HG03439 (cell line): ENCODE measurements around the gene CYB561.
A peak's percentile ranks its signal among the peaks of the same experiment; 100 is the strongest.

ENCODE experiments used
- ATAC-seq: cut with Tn5 transposase; IDR thresholded peaks from one replicate; pipeline ENCODE4 v1.9.1; 2021; ENCODE audit warnings: mild to moderate bottlenecking, moderate library complexity; ENCODE audit not compliant: unreplicated experiment

Gene CYB561

DNA sequence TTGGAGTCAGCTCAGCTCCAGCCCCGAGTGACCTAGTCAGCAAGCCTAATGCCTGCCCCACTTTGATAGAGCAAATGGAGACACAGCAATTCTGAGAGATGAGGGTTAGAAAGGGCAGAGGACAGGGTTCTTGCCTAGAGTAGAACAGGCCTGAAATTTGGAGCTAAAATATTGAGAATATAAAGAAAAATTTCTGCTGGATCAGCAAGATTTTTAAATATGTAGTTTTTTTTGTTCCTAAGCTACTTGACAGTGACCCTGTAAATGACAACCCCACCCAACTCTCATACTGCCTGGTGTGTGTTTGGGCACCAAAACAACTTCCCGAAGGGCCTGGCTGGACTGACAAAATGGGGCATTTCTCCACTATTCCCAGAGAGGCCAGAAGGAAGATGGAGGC lies 26.7 kb downstream of the CYB561 start:
- no peak for ATAC-seq

DNA sequence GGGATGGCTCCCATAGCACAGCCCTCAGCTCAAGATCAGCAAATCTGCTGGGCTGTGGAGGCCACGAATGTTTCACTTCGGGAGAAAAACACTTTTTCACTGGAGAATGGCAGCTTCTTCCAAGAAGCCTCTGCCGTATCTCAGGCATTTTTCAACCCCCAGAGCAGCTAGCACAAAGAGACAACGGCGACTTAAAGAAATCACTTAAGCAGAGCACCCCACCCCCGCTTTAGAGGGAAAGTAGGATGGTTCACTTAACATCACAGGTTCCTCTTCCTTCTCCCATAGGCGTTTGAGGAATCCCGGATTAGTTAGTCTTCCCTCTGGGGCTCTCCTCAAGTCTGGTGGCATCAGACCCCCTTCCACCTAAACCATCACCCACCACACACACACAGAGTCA lies 27.6 kb downstream of the CYB561 start:
- ATAC-seq: no peak

DNA sequence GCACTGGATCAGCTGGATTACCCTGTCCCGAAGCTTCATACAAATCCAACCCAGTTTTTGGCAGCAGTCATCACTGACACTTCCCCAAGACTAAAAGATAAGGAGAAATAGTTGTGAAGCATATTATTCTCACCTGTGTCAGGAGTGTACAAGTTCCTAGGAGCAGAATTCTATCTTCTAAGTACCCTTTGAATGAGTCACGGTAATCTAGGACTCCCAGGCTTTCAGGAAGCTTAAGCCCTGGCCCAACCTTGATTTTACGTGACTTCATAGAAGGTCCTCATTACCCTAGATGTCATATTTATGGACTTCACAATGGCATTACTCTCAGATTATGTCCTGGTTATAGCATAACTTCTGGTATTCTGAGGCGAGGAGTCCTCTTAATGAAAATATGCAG lies 31.9 kb downstream of the CYB561 start:
- no peak for ATAC-seq

DNA sequence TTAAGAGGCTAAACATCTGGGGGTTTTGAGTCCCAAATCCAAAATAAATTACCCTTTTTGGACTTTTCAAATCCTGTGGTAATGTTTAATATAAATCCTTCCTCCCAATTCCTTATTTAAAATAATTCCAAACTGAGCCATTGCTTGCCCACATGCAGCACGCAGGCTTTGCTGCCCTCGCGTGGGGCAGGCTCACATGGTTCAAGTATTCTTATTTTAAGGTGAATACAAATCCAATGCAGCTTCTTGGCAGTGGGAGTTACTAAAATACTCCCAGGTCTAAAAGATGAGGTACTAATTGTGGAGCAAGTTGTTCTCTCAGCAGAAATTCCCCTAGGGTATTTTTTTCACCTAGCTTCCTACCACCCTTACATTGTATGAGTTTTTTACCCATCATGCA lies 33.0 kb downstream of the CYB561 start:
- no peak for ATAC-seq

DNA sequence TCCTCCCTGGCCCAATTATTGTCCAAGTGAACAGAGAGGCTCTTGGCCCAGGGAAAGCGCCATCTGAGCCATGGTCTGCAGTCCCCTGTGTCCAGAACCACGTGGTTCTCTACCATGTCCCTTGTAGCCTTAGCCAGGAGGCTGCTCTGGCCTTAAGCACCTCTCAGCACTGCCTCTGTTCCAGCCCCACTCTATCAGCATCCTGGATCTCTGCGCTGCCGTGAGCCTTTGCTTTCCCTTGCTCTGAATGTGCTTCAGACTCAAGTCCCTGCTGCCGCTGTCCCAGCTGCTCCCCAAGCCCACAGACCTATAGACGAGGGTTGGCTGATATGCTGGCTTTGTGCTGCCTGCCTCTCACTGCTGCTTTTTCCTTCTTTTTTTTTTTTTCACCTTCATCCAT lies 33.9 kb downstream of the CYB561 start:
- ATAC-seq: no peak

DNA sequence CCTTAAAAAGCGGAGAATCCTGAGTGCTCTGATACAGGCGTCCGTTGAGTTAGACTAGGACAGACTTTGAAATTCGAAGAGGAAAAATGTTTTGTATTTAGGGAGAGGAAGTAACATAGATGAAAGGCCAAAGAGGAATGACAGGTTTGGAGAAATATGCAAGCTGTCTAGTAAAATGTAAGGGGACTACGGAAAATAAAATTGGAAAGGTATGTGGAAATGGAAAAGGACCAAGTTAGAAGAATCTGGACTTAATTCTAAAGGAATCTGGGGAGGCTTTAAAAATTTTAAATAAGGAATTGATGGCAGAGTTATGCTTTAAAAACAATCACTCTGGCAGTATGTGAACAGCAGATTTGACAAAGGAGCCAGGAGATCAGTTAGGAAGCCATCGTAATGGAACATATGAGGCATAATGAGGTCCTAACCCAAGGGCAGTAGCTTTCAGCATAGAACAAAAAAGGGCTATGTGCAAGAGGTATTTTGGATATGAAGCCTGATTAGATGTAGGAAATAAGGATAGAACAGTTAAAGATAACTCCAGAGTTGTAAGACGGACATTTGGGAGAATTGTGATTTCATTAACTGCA lies 38.3 kb downstream of the CYB561 start:
- ATAC-seq: no peak

DNA sequence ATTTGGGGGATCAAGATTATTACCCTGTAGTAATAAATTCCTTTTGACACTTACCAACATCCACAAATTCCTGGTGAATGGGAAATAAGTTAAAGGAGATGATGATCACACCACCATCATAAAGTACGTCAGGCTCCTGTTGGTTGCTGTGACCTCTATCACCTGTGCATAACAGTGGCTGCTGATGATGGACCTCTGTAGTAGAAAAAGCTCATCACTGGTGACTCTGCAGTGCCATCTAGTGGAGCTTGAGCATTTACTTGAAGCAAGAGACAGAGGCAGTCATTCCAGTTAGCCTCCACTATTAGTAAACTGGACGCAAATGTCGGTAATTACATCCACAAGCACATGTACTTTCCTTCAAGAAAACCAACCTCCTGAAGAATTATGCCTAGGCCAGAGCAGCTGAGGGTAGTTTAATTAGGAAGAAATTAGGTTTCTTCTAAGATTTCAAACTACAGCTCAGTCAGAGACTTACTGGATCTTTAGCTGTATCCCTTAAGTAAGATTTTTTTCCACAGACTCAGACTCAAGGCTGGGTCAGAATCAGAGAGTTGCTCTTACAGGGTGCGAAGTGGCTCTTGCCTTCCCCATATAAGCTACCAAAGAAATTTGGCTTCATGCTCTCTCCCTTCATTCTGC lies 39.3 kb downstream of the CYB561 start:
- ATAC-seq: peak; percentile 70

DNA sequence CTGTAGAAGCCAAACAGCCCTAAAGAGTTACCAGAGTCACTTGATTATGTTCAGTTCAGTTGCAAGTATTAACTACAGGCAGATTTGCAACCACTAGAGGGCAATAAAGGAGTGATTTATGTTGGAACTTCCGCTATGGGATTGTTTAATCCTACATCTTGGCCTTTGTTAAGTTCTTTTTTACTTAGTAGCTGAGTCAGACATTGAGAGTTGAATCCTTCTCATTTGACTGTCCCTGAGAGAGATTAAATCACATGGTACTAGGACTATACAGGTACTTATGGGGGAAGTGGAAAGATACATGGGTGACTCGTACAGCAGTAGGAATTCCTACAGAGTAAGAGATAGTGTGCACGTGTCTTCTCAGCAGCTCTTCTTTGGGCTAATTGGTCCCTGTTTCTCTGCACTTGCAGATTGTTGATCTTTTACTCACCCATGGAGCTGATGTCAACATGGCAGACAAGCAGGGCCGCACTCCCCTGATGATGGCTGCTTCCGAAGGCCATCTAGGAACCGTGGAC lies 40.3 kb downstream of the CYB561 start:
- ATAC-seq: no peak

DNA sequence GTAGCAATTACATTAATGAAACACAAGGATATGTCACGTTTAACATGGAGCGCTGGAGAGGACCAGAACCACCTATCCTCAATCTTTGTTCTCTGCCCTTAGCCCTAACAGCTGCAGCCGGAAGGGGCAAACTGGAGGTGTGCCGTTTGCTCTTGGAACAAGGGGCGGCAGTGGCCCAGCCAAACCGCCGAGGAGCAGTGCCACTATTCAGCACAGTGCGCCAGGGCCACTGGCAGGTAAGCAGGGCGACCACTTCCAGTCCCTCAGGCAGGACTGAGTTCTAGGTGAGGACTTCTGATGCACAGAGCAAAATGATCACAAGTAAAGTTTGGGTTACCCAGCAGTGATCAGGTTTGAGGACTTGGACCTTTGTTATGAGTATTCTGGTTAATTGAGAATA lies 41.1 kb downstream of the CYB561 start:
- no peak for ATAC-seq

DNA sequence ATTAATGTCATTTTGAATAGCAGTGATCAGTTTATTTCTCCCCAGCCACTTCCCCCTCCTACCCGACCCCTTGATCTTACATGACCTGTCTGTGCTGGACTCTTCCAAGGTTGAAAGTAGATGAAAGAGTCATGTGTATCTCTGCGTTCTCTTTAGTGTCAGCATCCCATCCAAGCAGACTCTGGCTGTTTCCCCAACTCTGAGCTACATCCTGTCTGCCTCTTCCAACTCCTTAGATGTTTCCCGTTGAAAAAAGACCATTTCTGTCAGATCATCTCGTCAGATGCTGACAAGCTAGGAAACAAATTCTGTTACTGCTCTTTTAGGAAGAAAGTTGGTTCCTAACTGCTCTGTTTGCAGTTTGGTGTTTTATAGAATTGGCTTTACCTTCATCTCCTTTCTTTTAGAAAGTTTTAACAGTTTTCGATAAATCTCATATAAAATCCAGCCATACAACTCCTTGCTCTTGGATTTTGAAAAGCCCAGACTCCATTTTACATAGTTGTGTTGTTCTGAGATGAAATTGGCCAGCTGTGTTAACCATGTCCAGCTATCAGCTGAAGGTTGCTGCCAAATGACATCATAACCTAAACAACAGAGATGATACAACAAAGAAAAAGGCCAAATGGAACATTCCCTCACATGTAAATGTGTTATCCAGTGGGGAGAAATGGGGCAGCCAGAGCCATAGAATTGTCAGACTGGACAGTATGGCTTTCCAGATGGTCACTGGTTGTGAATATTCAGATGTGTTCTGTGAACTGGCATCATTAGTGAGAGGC lies 43.5 kb downstream of the CYB561 start:
- ATAC-seq: no peak

DNA sequence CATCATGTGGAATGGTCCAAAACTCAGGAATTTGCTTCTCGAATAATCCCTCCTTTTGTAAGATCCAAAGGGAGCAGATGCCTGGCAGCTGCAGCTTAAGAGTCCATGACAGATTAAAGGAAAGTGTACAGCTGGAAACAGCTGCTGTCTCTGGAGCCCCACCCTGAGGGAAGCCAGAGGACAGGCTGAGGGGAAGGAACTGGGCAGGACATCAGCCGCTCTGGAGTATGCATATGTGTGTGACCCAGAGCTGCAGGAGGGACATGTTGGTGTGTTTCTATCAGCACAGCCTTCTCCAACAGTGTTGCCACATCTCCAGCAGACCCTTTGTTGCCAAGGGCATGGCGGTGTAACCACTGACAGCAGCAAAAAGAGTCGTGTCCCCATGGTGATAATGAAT lies 46.2 kb downstream of the CYB561 start:
- no peak for ATAC-seq

DNA sequence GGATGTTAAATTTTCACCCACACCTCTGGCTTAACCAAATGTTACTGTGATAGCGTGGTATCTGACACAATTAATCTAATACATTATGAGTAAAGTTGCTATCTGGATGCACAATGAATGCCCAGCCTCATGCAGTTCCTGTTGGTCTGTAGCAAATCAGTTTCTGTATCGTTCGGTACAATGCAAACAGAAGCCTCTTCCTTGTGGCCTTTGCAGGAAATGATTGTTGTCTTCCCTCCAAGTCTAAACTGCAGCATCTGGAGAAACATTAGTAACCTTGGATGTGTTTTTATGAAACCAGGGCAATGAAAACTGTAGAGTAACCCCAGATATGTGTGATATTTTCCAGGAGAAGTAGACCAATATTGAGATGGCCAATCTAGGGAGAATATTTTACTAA lies 46.8 kb downstream of the CYB561 start:
- ATAC-seq: no peak

DNA sequence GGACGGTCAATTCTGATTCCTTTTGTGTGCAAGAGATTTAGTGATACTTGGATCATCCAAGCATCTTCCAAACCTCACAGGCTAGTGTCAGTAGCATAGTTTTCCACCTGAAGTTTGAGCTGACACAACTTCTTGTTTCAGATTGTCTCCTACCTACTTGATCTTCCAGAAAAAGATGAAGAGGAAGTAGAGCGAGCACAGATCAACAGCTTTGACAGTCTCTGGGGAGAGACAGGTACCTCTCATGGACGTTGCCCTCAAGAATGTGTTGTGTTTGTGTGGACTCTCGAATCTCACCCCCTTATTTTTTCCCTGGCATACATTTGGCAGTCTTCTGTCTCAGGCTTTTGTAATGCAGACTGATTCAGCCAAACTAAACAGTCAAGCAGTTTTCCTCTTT lies 47.4 kb downstream of the CYB561 start:
- no peak for ATAC-seq

DNA sequence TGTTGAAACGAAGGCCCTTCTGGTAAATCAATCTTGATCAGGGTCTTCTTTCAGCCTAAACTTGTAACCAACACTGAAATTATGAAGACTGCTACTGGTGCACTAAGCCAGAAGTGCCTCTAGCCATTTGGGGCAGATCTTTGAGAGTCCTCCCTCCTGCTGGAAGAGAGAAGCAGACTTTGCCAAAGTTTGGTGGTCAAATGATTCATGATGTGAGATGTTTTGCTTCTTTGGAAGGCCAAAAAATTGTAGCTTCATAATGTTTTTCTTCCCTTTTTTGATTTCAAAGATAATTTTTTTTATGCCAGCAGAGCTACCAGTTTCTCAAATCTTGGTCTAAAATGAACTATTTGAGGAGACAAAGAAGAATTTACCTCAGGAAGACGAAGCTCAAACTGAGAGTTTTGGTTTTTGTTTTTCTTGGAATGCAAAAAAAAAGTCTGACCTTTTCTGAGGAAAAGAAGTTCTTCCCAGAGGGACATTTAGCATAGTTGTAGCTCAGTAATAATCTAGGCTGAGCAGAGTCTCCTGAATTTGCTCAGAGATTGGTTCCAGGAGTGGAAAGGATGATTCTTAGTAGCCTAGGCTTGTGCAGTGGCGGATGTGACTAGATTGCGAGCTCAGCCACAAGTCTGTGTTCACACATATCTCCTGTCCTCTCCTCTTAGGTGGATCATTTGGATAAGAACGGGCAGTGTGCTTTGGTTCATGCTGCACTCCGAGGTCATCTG lies 50.9 kb downstream of the CYB561 start:
- ATAC-seq: no peak

DNA sequence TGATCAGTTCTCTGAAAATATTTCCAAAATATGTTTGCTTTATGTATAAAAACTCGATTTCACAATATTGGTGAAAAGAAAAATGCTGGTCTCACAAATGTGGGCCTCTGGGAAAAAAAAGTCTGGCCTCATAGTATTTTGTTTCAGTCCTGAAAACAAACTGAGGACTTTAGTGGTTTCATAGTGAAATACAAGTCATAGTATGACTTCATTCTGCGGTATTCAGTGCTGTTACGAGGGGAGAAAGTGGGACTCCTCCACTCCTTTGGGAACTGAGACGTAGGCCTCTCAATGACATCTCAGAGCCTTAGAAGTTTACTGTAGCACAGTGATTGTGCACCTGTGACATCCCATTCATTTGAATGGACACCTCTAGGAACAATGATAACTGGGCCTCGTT lies 56.0 kb downstream of the CYB561 start:
- ATAC-seq: no peak

DNA sequence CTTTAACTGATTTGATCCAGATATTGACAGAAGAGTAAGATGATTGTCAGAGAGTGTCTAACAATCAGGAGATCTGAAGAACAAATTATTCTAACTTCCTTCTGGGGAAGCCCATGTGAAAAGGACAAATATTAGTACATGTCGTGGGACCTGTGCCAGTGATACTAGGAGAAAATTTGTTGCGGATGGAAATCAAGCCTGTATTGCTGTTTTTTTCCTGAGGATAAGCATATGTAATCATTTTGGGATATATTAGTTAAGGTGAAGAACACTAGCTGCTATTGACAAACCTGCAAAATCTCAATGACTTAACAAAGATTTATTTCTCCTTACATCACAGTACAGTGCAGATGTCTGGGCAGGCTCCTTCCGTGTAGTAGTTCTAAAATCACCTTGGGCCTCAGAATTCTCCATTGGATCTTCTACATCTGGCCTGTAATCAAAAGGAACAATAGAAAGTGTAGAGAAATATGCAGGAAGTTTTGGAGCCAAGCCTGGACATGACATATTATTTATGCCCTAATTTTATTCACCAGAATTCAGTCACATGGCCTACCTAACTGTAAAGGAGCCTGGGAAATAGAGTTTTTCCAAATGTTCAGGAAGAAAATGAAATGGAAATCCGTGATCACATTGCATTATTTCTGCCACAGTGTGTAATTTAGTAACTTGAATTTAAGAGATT lies 58.3 kb downstream of the CYB561 start:
- ATAC-seq: no peak

DNA sequence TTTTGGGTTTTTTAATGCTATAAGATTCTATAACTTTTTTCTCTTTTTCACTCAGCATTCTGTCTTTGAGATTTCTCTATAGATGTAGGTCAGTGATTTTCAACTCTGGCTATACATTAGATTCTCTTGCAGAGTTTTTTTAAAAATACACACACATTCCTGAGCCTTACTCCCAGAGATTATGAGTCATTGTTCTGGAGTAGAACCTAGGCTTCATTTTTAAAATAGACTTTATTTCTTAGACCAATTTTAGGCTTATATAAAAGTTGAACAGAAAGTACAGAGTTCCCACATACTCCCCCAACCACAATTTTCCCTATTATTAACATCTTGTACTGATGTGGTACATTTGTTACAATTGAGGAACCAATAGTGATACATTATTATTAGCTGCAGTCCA lies 63.3 kb downstream of the CYB561 start:
- ATAC-seq: no peak
